Stomach (tissue), 9 donors: ENCODE results near the gene VCL. TPM values are rescaled to one million over a fixed set of nuclear protein-coding genes. Genes with fewer than 3 reads are reported as not detected.

Source experiments
- DNase-seq, 2 donors: peaks; one replicate each; pipeline versions ENCODE4 v3.0.0 to v3.0.0-alpha.2; 2013 to 2019
- H3K27ac ChIP-seq, 5 donors: fragments of 200-600 bp in 4 of 5; sonication (generic) in 4 of 5; one replicate each; pipeline ENCODE4 v1.5.1; 2013 to 2019; ENCODE audit warnings: mild to moderate bottlenecking in 1 of 5, moderate library complexity in 1 of 5
- H3K27me3 ChIP-seq, 3 donors: fragments of 200-600 bp; sonication (generic); one replicate each; pipeline ENCODE4 v1.5.1; 2017 to 2019; ENCODE audit warnings: mixed run types in 1 of 3
- H3K36me3 ChIP-seq, 4 donors: fragments of 200-600 bp; sonication (generic); 1 replicate in 3 of 4; 2 replicates in 1 of 4; pipeline ENCODE4 v1.5.1; 2016 to 2019
- H3K4me1 ChIP-seq, 4 donors: fragments of 200-600 bp; sonication (generic); one replicate each; pipeline ENCODE4 v1.5.1; 2016 to 2019
- H3K4me3 ChIP-seq, 4 donors: fragments of 200-600 bp; sonication (generic) in 3 of 4; one replicate each; pipeline ENCODE4 v1.5.1; 2016 to 2019; ENCODE audit warnings: mild to moderate bottlenecking in 1 of 4
- H3K9me3 ChIP-seq, 4 donors: fragments of 200-600 bp; sonication (generic); one replicate each; pipeline ENCODE4 v1.5.1; 2016 to 2019
- CTCF ChIP-seq, 7 experiments: fragments of 450-650 bp in 4 of 7; fragments of 200-600 bp in 3 of 7; sonication (generic) in 3 of 7; IDR thresholded peaks; one replicate each; pipeline ENCODE4 v1.5.1; 2016 to 2019; ENCODE audit warnings: antibody characterized with exemption in 7 of 7, control low read depth in 2 of 7, mild to moderate bottlenecking in 1 of 7
- EP300 ChIP-seq: sonication (generic); formaldehyde crosslinking; IDR thresholded peaks from one replicate; pipeline ENCODE4 v1.6.1; 2017; ENCODE audit warnings: antibody characterized with exemption
- POLR2A ChIP-seq, 4 donors: fragments of 450-650 bp; IDR thresholded peaks; one replicate each; pipeline ENCODE4 v1.6.1; 2016; ENCODE audit warnings: antibody characterized with exemption in 4 of 4, control low read depth in 2 of 4, mild to moderate bottlenecking in 1 of 4, moderate library complexity in 1 of 4
- POLR2AphosphoS5 ChIP-seq, 3 donors: sonication (generic); formaldehyde crosslinking; IDR thresholded peaks; one replicate each; pipeline ENCODE4 v1.6.1; 2016; ENCODE audit warnings: antibody characterized with exemption in 3 of 3
- WGBS, 5 donors: extraction: QIAGEN DNeasy Blood & Tissue Kit in 3 of 5; methylation state at CpG; one replicate each; pipeline versions ENCODE4 v1.1.5 to v1.1.7; 2013 to 2018; 5-methylcytosine and 5-hydroxymethylcytosine counted together
- intact Hi-C: fragments of 100-400 bp; cut with DNase I; formaldehyde crosslinking; loops from one replicate; pipeline ENCODE4 v1.15.1; 2023; ENCODE audit warnings: low total_unique reads
- polyA plus RNA-seq, 3 donors: library from polyadenylated mRNA; stranded (reverse); fragments of 200-250 nt; gene quantifications; one replicate each; pipeline ENCODE4 v1.2.3, GENCODE V29; 2013
- total RNA-seq, 5 donors: library from RNA; depleted of rRNA; stranded (reverse); fragments of >200 nt; gene quantifications; one replicate each; pipeline versions ENCODE4 v1.1.0 to v1.2.3, GENCODE V29; 2014 to 2016
- donor health status: healthy with polysubstance abuse.
- donor health status: Bipolar disorder and iron deficiency.
- donor health status: healthy.

VCL gene
- total and polyA plus RNA-seq, 8 donors: 11.2 to 211 (median 62.3) TPM

GRCh38 chr10:74104480-74104879 is 106.6 kb downstream of the VCL start:
- Histone ChIP-seq H3K27me3 (no peaks in the 10 kb centered on the region), H3K27ac (no peak overlapping the region), H3K4me1 (no peaks in the 10 kb centered on the region), H3K4me3 (no peak overlapping the region), H3K36me3 (peaks cover 67 to 99% (median 97%) of the 10 kb centered on the region in 4 donors), H3K9me3 (no peaks in the 10 kb centered on the region)
- intact Hi-C loops: no loop called here
- no peak for DNase-seq
- 86 to 94% (median 92%) methylated on average over 5 of the region's 5 CpGs for WGBS, 5 donors
- TF ChIP-seq POLR2AphosphoS5 (IDR thresholded peaks at IDR 0.05) (no peak), POLR2A (IDR thresholded peaks at IDR 0.05) (no peak), CTCF (IDR thresholded peaks at IDR 0.05) (no peak), EP300 (no peak)

GRCh38 chr10:74104996-74105395 is 107.1 kb downstream of the VCL start:
- no peaks in the 10 kb centered on the region for H3K27me3 ChIP-seq
- no peak overlapping the region for H3K4me3 ChIP-seq
- no peaks in the 10 kb centered on the region for H3K9me3 ChIP-seq
- WGBS, 5 donors: 82 to 92% (median 89%) methylated on average over 8 of the region's 8 CpGs
- intact Hi-C loops: no loop called here
- no peak for DNase-seq
- no peaks in the 10 kb centered on the region for H3K4me1 ChIP-seq
- TF ChIP-seq EP300: no peak
- TF ChIP-seq POLR2A (IDR thresholded peaks at IDR 0.05): no peak
- no peak for TF ChIP-seq CTCF (IDR thresholded peaks at IDR 0.05)
- TF ChIP-seq POLR2AphosphoS5 (IDR thresholded peaks at IDR 0.05): no peak
- H3K27ac ChIP-seq: no peak overlapping the region
- H3K36me3 ChIP-seq: peaks cover 66 to 99% (median 97%) of the 10 kb centered on the region in 4 donors

GRCh38 chr10:74107391-74107790 is 109.5 kb downstream of the VCL start:
- 71 to 80% (median 72%) methylated on average over 4 of the region's 4 CpGs for WGBS, 5 donors
- Histone ChIP-seq H3K9me3 (no peaks in the 10 kb centered on the region), H3K4me1 (peaks cover 0 to under 1% (median under 1%) of the 10 kb centered on the region in 4 donors), H3K27ac (no peak overlapping the region), H3K4me3 (no peak overlapping the region), H3K27me3 (no peaks in the 10 kb centered on the region), H3K36me3 (peaks cover 75 to 99% (median 98%) of the 10 kb centered on the region in 4 donors)
- no peak for TF ChIP-seq POLR2AphosphoS5 (IDR thresholded peaks at IDR 0.05)
- TF ChIP-seq POLR2A (IDR thresholded peaks at IDR 0.05): no peak
- no peak for TF ChIP-seq CTCF (IDR thresholded peaks at IDR 0.05)
- no peak for TF ChIP-seq EP300
- no peak for DNase-seq
- intact Hi-C loops: no loop called here

GRCh38 chr10:74109452-74109851 is 111.5 kb downstream of the VCL start:
- Histone ChIP-seq H3K4me3 (no peak overlapping the region), H3K27me3 (no peaks in the 10 kb centered on the region), H3K9me3 (no peaks in the 10 kb centered on the region), H3K4me1 (peaks cover 0 to 18% (median 9%) of the 10 kb centered on the region in 4 donors), H3K36me3 (peaks cover 80 to 100% (median 99%) of the 10 kb centered on the region in 4 donors), H3K27ac (no peak overlapping the region)
- intact Hi-C loops: no loop called here
- TF ChIP-seq CTCF (IDR thresholded peaks at IDR 0.05) (no peak), POLR2AphosphoS5 (IDR thresholded peaks at IDR 0.05) (no peak), POLR2A (IDR thresholded peaks at IDR 0.05) (no peak), EP300 (no peak)
- no peak for DNase-seq
